Esophagus muscularis mucosa (tissue), 4 donors: Measurements from ENCODE around the gene TPP2. TPM values are rescaled to one million over a fixed set of nuclear protein-coding genes. Genes with fewer than 3 reads are reported as not detected.

Experiments
- DNase-seq: peaks from one replicate; pipeline ENCODE4 v3.0.0-alpha.2; 2017; ENCODE audit errors: extremely low spot score
- H3K27ac ChIP-seq, 4 donors: fragments of 200-600 bp; sonication (generic); replicated peaks in 1 of 4; 1 replicate in 3 of 4; 2 replicates in 1 of 4; pipeline ENCODE4 v1.5.1; 2016 to 2019; ENCODE audit warnings: mild to moderate bottlenecking in 1 of 4
- H3K27me3 ChIP-seq, 4 donors: fragments of 200-600 bp; sonication (generic); one replicate each; pipeline versions ENCODE4 v1.5.1 to v1.6.0; 2016 to 2019
- H3K36me3 ChIP-seq, 4 donors: fragments of 200-600 bp; sonication (generic); one replicate each; pipeline ENCODE4 v1.5.1; 2016 to 2019
- H3K4me1 ChIP-seq, 4 donors: fragments of 200-600 bp; sonication (generic); one replicate each; pipeline ENCODE4 v1.5.1; 2016 to 2019
- H3K4me3 ChIP-seq, 4 donors: fragments of 200-600 bp; sonication (generic); 1 replicate in 2 of 4; 2 replicates in 2 of 4; pipeline ENCODE4 v1.5.1; 2016 to 2019; ENCODE audit warnings: mild to moderate bottlenecking in 4 of 4, moderate library complexity in 1 of 4
- H3K9me3 ChIP-seq, 4 donors: fragments of 200-600 bp; sonication (generic); 1 replicate in 3 of 4; 2 replicates in 1 of 4; pipeline ENCODE4 v1.5.1; 2016 to 2019
- EP300 ChIP-seq: sonication (generic); formaldehyde crosslinking; IDR thresholded peaks from one replicate; pipeline ENCODE4 v1.6.1; 2017; ENCODE audit warnings: antibody characterized with exemption
- POLR2A ChIP-seq: fragments of 450-650 bp; IDR thresholded peaks from one replicate; pipeline ENCODE4 v1.6.1; 2017; ENCODE audit warnings: antibody characterized with exemption, moderate library complexity, mild to moderate bottlenecking, low read depth
- POLR2AphosphoS5 ChIP-seq, 2 donors: sonication (generic); formaldehyde crosslinking; IDR thresholded peaks; one replicate each; pipeline ENCODE4 v1.6.1; 2017; ENCODE audit warnings: antibody characterized with exemption in 2 of 2
- WGBS: methylation state at CpG from one replicate; pipeline ENCODE4 v1.1.5; 2018; 5-methylcytosine and 5-hydroxymethylcytosine counted together
- intact Hi-C: fragments of 100-400 bp; cut with DNase I; formaldehyde crosslinking; loops from one replicate; pipeline ENCODE4 v1.15.1; 2023
- total RNA-seq, 4 donors: library from RNA; depleted of rRNA; stranded (reverse); fragments of >200 nt; gene quantifications; one replicate each; pipeline versions ENCODE4 v1.1.0 to v1.2.1, GENCODE V29; 2016
- TF ChIP-seq, protein P1 (sequence below), 3 experiments: fragments of 200-600 bp in 2 of 3; fragments of 450-650 bp in 1 of 3; sonication (generic) in 2 of 3; IDR thresholded peaks; one replicate each; pipeline ENCODE4 v1.5.1; 2017 to 2019; ENCODE audit warnings: antibody characterized with exemption in 3 of 3, mild to moderate bottlenecking in 2 of 3, moderate library complexity in 1 of 3

Gene TPP2
- total RNA-seq, 4 donors from 2014 or later = 30.3 to 38.4 (median 32.1) TPM

DNA sequence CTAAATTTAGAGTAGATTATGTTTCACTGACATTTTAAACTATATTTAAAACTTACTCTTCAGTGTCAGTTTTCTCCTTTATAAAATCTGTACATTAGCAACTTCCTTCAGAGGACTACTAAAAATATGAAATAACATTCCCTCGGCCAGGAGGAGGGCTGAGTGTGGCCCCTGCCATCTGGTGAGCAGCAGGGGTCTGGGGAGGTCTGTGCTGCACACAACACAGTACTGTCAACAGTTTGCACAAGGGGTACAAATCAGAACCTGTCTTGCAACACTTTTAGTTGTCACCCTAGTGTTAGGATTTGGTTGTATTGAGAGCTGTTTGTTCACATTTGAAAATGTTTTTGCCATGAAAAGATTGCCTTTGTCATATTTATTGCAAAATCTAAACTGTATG is 48.9 kb downstream of the TPP2 start:
- Histone ChIP-seq H3K27me3 (no peaks in the 10 kb centered on the region), H3K4me3 (no peak overlapping the region), H3K9me3 (no peaks in the 10 kb centered on the region), H3K36me3 (peaks cover 27 to 96% (median 68%) of the 10 kb centered on the region in 4 donors), H3K27ac (no peak overlapping the region), H3K4me1 (peaks cover 0 to 5% (median 0%) of the 10 kb centered on the region in 4 donors)
- intact Hi-C loops = no loop called here
- 64% methylated on average over 1 of the region's 1 CpG for WGBS
- DNase-seq = no peak
- TF ChIP-seq, protein P1, sequence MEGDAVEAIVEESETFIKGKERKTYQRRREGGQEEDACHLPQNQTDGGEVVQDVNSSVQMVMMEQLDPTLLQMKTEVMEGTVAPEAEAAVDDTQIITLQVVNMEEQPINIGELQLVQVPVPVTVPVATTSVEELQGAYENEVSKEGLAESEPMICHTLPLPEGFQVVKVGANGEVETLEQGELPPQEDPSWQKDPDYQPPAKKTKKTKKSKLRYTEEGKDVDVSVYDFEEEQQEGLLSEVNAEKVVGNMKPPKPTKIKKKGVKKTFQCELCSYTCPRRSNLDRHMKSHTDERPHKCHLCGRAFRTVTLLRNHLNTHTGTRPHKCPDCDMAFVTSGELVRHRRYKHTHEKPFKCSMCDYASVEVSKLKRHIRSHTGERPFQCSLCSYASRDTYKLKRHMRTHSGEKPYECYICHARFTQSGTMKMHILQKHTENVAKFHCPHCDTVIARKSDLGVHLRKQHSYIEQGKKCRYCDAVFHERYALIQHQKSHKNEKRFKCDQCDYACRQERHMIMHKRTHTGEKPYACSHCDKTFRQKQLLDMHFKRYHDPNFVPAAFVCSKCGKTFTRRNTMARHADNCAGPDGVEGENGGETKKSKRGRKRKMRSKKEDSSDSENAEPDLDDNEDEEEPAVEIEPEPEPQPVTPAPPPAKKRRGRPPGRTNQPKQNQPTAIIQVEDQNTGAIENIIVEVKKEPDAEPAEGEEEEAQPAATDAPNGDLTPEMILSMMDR (IDR thresholded peaks at IDR 0.05) = no peak
- TF ChIP-seq POLR2AphosphoS5 (IDR thresholded peaks at IDR 0.05) = no peak
- no peak for TF ChIP-seq EP300
- no peak for TF ChIP-seq POLR2A

DNA sequence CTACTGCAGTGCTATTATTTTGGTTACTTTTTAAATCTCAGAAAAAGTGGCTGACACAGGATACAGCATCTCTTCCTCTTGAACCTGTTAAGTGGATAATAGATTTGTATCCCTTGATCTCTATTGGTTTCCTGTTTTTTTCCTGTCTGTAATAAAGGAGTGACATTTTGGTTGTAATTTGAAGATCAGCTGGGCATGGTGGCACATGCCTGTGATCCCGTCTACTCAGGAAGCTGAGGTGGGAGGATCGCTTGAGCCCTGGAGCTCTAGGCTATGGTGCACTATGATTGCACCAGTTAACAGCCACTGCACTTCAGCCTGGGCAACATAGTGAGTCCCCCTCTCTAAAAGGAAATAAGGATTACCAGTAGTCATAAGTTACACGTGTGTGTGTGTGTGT is 51.3 kb downstream of the TPP2 start:
- Histone ChIP-seq H3K4me3 (no peak overlapping the region), H3K27me3 (no peaks in the 10 kb centered on the region), H3K4me1 (no peaks in the 10 kb centered on the region), H3K27ac (no peak overlapping the region), H3K36me3 (peaks cover 27 to 96% (median 61%) of the 10 kb centered on the region in 4 donors), H3K9me3 (no peaks in the 10 kb centered on the region)
- WGBS = 77% methylated on average over 3 of the region's 3 CpGs
- intact Hi-C loops = no loop called here
- TF ChIP-seq POLR2A (no peak), POLR2AphosphoS5 (IDR thresholded peaks at IDR 0.05) (no peak)
- TF ChIP-seq, protein P1 (IDR thresholded peaks at IDR 0.05) = no peak
- no peak for DNase-seq

DNA sequence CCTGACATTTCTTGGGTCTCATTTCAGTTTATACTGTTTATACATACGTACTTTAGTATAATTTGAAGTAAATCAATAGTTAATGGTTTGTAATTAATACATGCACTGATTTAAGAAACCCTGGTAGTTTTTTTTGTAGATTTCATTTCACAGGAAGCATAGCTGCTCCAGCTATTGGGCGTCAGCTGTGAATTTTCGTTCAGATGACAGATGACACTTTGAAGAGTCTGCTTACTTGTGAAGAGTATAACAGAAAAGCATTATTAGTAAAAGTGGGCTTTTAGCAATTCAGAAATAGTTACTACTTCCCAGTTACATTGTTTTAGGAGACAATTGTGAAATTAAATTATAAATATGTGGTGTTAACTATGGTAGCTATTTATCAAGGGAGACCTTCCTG is 53.7 kb downstream of the TPP2 start:
- intact Hi-C loops = no loop called here
- no peak for DNase-seq
- WGBS = 90% methylated on average over 3 of the region's 3 CpGs
- Histone ChIP-seq H3K4me1 (no peaks in the 10 kb centered on the region), H3K4me3 (no peak overlapping the region), H3K27me3 (no peaks in the 10 kb centered on the region), H3K36me3 (peaks cover 16 to 85% (median 53%) of the 10 kb centered on the region in 4 donors), H3K9me3 (no peaks in the 10 kb centered on the region), H3K27ac (no peak overlapping the region)
- TF ChIP-seq POLR2A = no peak
- TF ChIP-seq EP300 = no peak
- TF ChIP-seq, protein P1 (IDR thresholded peaks at IDR 0.05) = no peak
- TF ChIP-seq POLR2AphosphoS5 (IDR thresholded peaks at IDR 0.05) = no peak

DNA sequence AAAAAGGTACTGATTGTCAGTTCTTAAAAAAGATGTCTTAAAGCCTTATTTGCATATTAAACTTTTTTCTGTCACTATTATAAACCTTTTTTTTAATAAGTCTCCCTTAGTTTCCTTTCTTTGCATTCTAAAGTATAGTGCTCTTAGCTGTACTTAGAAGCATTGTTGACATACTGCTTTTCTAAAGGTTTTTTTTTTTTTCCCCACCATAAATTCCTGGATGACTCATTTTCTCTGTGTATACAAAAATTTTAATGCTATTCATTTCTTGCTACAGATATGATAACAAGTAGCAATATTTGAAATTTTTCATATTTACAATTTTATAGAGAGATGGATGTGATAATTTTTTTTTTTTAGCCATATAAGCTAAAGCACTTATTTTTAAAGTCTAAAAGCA is 54.6 kb downstream of the TPP2 start:
- TF ChIP-seq POLR2AphosphoS5 (IDR thresholded peaks at IDR 0.05) = no peak
- TF ChIP-seq, protein P1 (IDR thresholded peaks at IDR 0.05) = no peak
- TF ChIP-seq EP300 = no peak
- no peak for TF ChIP-seq POLR2A
- Histone ChIP-seq H3K4me3 (no peak overlapping the region), H3K4me1 (no peaks in the 10 kb centered on the region), H3K9me3 (no peaks in the 10 kb centered on the region), H3K27ac (no peak overlapping the region), H3K36me3 (peaks cover 18 to 85% (median 51%) of the 10 kb centered on the region in 4 donors), H3K27me3 (no peaks in the 10 kb centered on the region)
- no peak for DNase-seq
- intact Hi-C loops = no loop called here

DNA sequence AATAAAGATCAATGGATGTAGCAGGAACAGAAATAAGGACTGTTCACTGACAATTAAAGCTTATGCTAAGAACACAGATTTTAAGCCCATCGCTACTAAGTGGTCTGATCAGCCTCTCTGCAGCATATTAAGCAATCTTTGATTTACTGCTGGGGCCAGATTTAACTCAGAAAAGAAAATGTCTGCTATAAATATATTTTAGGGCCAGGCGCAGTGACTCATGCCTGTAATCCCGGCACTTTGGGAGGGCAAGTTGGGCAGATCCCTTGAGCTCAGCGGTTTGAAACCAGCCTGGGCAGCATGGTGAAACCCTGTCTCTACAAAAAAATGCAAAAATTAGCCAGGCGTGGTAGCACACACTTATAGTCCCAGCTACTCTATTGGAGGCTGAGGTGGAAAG is 55.1 kb downstream of the TPP2 start:
- intact Hi-C loops = no loop called here
- WGBS = 94% methylated on average over 5 of the region's 5 CpGs
- no peaks in the 10 kb centered on the region for H3K27me3 ChIP-seq
- H3K4me3 ChIP-seq = no peak overlapping the region
- no peaks in the 10 kb centered on the region for H3K9me3 ChIP-seq
- peaks cover 13 to 82% (median 49%) of the 10 kb centered on the region in 4 donors for H3K36me3 ChIP-seq
- TF ChIP-seq, protein P1 (IDR thresholded peaks at IDR 0.05) = no peak
- TF ChIP-seq EP300 (no peak), POLR2A (no peak), POLR2AphosphoS5 (IDR thresholded peaks at IDR 0.05) (no peak)
- DNase-seq = no peak
- no peaks in the 10 kb centered on the region for H3K4me1 ChIP-seq
- H3K27ac ChIP-seq = no peak overlapping the region
